Stimulated activated CD4-positive, alpha-beta T cell treated with anti-CD3 and anti-CD28 coated beads, TNF-alpha, amount 100 ng/mL, for 4 hours (primary cell): Measurements from ENCODE around the gene PSORS1C2.
"Not testable (repeated sequence)": the region's sequence is repeated elsewhere in the genome, so short reads cannot be mapped to it uniquely, and the experiment has no call there.

ENCODE experiments used
- DNase-seq, 3 experiments: peaks; one replicate each; pipeline ENCODE4 v3.0.0-alpha.2; 2020; ENCODE audit warnings: low read depth in 3 of 3

The PSORS1C2 gene

GRCh38 chr6:31138982-31139381, at the start of gene PSORS1C2:
Gene PSORS1C2, minus strand, starts transcription at chr6:31139066. Its CDS starts 40 bp downstream, at chr6:31139026.
- no peak for DNase-seq

DNA sequence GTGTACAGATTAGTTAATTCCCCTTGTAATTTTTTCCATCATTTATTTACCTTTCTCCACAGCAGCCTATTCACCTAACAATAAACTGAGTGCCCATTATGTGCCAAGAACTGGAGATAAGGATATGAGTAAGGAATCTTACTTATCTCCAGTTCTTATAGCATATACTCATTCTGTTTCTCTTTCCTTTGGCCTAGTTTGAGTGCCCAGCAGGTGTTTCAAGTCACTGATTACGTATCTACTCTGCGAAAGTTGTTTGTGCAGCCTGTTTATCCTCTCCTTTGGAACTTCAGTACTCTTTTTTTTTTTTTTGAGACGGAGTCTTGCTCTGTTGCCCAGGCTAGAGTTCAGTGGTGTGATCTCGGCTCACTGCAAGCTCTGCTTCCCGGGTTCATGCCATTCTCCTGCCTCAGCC, 48.9 kb upstream of the PSORS1C2 start:
- DNase-seq, result no peak

DNA sequence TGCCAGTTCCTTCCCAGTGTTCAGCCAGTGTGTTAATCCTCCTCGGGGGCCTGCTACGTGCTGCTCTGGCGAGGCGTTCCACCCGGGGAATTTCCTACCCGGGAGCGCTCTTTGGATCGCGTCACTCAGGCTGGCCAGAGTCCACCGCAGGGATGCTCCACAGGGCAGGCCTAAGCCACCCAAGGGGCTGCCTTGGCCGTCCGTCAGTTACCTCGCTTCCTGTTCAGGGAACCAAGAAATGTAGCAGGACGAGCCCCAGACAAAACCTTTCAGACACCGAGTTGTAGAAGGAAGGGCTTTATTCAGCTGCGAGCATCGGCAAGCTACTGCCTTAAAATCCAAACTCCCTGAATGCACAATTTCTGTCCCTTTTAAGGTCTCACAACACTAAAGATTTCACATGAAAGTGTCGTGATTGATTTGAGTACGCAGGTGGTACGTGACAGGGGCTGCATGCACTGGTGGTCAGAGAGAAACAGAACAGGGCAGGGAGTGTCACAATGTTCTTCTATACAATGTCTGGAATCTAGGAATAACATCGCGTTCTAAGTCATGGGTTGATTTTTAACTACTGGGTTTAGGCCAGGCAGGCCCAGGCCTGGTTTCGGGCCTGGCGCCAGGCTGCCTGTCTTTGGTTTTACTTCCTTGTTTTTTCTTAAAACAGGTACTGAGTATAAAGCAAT, 47.3 kb upstream of the PSORS1C2 start:
- DNase-seq, result no peak

- DNase-seq, result not testable (repeated sequence)
Measured at GRCh38 chr6:31185695-31186051, 46.8 kb upstream of the PSORS1C2 start.

DNA sequence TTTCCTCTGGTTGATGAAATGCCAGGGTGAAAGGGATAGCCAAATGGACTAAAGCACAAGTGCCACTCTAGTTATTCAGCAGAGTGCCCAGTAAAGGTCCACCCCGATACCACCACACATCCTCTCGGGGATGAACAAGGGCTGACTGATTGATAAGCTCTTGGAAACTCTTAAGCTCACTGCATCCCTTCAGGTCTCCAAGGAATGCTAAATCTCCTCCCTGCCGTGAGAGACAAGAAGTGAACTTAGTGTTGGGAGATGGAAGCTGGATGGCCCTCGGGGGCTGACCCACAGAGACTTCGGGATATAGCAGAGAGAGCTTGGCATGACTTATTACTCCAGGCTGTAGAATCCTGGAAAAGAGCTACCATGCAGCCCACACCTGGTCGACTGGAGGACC, 45.0 kb upstream of the PSORS1C2 start:
- not testable (repeated sequence) for DNase-seq

- not testable (repeated sequence) for DNase-seq
Measured at GRCh38 chr6:31183287-31183686, 44.4 kb upstream of the PSORS1C2 start.

DNA sequence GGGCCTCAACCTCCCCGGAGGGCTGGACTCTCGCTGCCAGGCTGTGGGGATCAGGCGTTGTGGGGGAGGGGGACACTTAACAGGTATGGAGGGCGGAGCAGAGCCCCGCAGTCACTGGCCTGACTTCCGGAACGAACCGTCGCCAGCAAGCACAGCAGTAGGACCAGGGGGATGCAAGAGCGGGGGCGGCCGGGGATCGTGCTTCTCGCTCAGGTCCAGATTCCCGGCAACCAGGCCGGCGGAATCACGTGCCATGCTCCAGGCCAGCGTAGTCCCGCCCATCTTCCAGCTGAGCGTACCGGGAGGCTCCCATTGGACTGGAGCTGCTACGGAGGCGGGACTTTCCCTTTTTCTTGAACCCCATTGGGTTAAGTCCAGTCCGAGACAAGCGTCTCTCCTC, 41.6 kb upstream of the PSORS1C2 start:
- peak in 1 of 3 experiments; percentile 60 for DNase-seq

- DNase-seq, result no peak
Measured at GRCh38 chr6:31179896-31180295, 41.0 kb upstream of the PSORS1C2 start.

DNA sequence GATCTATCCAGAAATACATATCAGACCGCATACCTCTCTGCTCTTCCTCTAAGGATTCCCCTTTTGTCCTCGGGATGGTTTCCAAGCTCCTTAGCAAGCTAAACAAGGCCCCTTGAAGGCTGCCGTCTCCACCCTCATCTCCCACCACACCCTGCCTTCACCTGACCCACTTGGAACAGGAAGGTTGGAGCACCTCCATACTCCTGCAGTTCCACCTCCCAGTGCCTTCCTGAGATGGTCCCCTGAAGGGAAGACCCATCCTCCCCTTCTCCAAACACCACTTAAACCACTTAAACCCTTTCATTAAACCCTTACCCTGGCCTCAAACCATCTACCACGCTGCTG, 40.1 kb upstream of the PSORS1C2 start:
- no peak for DNase-seq

DNA sequence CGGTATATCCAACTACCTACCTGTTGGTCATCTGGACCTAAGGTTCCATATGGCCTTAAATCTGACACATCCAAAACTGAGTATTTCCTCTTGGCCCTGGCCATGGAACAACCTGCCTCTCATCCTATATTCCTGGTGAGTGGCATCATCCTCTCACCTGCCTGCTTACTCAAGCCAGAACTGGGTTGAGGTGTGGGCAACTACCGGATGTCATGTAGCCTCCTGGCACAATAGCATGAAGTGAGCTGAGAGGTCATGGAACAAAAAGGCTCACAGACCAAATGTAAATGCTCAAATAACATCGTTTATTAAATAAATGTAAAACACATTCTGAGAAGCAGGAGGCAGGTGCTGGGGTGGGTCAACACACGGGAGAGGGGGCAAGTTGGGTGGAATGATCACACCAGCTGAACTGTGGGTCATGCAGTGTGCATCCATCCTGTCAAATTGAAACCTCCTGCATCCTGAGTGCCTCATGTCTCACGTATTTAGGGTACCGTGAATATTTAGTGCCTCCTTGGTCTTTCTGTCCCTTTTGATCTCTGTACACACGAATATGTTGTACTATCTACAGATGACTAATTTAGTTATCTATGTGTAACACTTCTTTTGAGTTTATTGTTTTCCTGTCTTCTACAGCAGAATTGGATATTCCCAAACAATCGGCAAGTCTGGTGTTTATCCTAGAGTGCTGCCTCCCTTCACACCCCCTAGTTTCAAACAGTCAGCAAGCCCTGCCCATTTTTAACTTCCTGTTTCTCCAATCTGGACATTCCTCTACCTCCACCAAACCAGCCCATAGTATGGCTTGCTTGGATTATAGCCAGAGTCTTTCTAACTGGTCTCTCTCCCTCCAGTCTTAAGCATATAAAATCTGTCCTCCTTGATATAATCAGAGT, 39.5 kb upstream of the PSORS1C2 start:
- DNase-seq, result no peak

DNA sequence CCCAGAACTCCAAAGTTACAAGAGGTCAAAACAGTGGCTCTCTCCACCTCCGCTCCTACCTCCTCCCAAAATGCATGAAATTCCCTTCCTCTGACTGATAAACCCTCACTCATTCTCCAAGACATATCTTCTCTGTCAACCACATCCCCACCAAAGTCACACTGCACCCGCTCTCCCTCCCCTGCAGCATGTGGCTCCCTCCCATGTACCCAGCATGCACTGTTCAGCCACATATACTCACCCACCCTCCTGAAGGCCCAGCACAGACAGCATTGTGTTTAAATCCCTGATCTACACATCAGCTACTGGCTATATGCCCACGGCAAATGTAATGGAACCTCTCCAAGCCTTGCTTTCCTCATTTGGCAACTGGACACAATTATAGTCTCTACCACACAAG, 37.1 kb upstream of the PSORS1C2 start:
- DNase-seq, result no peak

DNA sequence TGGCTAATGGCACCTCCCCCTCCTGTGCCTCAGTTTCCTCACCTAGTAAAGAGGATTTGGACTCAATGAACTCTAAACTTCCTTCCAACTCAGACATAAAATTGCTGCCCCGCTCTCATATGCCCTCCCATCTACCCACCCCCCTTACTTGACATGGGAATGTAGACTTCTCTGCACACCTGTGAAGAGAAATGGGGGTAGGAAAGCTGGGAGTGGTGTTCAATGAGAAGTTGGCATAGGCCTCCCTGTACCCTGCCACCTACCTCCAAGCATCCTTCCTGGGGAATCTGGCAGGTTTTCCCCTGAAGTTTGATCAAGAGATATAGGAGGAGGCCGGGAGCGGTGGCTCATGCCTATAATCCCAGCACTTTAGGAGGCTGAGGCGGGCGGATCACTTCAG, 35.5 kb upstream of the PSORS1C2 start:
- DNase-seq, result no peak

- DNase-seq, result no peak
Measured at GRCh38 chr6:31173406-31173805, 34.5 kb upstream of the PSORS1C2 start.

GRCh38 chr6:31172973-31173384, 34.1 kb upstream of the PSORS1C2 start:
- no peak for DNase-seq

- no peak for DNase-seq
Measured at GRCh38 chr6:31171931-31172905, 33.4 kb upstream of the PSORS1C2 start.

- DNase-seq, result no peak
Measured at GRCh38 chr6:31170987-31171671, 32.3 kb upstream of the PSORS1C2 start.

DNA sequence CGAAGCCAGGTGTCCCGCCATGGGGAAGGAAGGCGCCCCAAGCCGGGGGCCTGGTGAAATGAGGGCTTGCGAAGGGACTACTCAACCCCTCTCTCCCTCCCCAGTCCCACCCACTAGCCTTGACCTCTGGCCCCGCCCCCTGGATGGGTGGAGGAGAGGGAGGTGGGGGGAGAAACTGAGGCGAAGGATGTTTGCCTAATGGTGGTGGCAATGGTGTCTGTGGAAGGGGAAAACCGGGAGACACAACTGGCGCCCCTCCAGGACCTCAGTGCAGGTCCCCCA, 31.7 kb upstream of the PSORS1C2 start, which contains the start of gene POU5F1:
Gene POU5F1, minus strand, starts transcription at position 83 of the 282 bp plus-strand sequence. Its CDS starts 62 bp downstream, at position 21.
- DNase-seq, result no peak

DNA sequence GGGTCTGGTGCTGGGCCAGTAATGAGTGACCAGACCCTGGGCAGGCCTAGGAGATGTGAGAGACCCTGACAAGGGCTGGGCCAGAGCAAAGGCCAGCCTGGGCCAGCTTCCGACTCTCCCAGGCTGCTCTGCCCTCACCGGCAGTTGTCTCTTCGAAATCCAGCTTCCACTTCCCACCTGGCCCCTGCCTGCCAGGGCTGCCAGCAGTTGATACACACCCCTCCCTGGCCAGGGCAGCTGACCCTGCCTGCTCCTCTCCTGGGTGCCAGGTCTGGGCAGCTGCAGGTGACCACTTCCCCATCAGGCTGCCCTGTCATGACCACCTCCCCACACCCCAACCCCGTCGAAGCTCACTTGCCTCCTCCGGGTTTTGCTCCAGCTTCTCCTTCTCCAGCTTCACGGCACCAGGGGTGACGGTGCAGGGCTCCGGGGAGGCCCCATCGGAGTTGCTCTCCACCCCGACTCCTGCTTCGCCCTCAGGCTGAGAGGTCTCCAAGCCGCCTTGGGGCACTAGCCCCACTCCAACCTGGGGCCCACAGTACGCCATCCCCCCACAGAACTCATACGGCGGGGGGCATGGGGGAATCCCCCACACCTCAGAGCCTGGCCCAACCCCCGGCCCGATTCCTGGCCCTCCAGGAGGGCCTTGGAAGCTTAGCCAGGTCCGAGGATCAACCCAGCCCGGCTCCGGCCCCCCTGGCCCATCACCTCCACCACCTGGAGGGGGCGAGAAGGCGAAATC, 31.2 kb upstream of the PSORS1C2 start:
- not testable (repeated sequence) for DNase-seq

DNA sequence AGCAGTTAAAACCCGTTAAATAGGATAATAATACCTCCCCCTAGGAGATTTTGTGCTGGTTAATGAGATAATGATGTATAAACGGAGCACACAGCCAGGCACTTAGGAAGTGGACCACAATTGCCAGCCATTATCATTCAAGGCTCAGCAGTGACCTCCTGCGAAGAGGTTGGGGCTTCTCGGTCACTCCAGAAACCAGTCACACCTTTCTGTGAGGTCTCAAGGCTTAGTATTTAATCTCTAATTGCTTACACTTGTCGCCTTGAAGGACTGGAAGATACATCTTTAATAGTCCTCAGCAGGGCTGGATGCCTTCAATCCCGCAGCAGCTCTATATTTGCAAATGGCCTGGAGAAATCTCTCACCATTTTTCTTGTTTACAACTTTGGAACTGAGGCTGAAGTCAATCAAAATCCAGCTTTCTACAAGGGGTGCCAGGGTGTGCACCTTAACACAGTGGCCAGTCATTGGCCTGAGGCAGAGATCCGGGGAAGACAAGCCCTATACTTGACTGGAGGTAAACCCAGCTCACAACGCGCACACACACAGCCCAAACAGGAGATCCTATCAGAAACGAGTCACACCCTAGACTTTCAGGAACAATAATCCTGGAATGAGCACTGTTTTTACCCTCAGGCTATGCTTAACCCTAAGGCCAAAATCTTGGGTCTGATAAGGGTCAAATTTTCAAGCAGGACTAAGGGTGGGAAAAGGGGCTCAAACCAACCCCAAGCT, 30.4 kb upstream of the PSORS1C2 start:
- no peak for DNase-seq

GRCh38 chr6:31168606-31169005, 29.7 kb upstream of the PSORS1C2 start:
- DNase-seq, result no peak
